GM18907 (cell line): Measurements from ENCODE around the gene ZNF480.
"Not testable (repeated sequence)": the region's sequence is repeated elsewhere in the genome, so short reads cannot be mapped to it uniquely, and the experiment has no call there.

Source experiments
- ATAC-seq: cut with Tn5 transposase; IDR thresholded peaks from one replicate; pipeline ENCODE4 v1.9.1; 2021; ENCODE audit warnings: mild to moderate bottlenecking, moderate library complexity; ENCODE audit not compliant: unreplicated experiment

ZNF480 gene

DNA sequence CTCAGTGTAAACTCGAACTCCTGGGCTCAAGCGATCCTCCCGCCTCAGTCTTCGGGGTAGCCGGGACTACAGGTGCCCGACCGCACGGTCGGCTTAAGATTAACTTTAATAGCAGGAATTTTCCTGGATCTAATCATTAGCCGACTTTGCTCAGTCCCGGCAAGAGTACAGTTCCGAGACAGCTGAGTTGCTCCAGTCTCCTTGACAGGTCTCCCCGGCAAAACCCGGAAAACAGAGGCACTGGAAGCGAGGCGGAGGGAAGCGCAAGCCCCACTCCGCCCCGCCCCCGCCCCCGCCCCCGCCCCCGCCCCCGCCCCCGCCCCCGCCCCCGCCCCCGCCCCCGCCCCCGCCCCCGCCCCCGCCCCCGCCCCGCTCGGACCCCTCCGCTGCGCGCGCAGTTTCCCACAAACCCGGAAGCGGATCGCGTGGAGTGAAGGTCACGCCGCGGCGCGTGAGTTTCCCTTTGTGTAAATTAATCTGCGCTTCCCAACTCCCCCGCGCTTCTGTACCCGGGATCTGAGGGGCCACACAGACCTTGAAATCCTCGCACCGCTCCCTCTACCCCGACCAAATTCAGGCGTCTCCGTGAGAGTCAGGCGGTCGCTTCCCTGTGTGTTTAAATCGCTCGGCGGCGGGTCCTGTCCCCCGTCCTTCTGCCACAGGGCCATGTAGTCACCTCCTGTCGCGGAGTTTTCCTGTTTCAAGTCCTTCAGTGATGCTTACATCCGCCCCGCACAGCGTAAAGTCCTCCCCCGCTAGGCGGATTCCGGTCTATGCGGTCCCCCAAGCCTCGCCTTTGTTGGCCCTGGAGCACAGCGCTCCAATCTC lies at the start of gene ZNF480:
TSS of gene ZNF480 (plus strand) at position 397 of the 828 bp plus-strand sequence. CDS start 3,244 bp downstream, outside the sequence.
- ATAC-seq, result peak; percentile 61

GRCh38 chr19:52248241-52248640 lies 48.7 kb upstream of the ZNF480 start:
- no peak for ATAC-seq

DNA sequence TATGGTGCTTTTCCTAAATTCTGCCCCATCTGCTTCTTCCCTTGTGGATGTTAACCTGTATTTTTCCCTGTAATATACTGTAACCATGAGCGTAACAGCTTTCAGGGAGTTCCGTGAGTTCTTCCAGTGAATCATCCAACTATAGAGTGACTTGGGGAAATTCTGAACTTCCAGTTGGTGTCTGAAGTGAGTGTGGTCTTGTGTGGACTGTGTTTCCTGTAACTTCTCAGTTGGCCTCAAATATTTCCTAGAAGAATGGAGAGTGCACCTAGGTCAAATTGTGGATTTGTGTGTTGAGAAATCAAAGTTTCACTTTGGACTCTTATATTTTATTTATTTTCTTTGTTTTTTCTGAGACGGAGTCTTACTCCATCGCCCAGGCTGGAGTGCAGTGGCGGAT lies 38.5 kb upstream of the ZNF480 start:
- no peak for ATAC-seq

- not testable (repeated sequence) for ATAC-seq
Measured at GRCh38 chr19:52265556-52265955, 31.4 kb upstream of the ZNF480 start.

DNA sequence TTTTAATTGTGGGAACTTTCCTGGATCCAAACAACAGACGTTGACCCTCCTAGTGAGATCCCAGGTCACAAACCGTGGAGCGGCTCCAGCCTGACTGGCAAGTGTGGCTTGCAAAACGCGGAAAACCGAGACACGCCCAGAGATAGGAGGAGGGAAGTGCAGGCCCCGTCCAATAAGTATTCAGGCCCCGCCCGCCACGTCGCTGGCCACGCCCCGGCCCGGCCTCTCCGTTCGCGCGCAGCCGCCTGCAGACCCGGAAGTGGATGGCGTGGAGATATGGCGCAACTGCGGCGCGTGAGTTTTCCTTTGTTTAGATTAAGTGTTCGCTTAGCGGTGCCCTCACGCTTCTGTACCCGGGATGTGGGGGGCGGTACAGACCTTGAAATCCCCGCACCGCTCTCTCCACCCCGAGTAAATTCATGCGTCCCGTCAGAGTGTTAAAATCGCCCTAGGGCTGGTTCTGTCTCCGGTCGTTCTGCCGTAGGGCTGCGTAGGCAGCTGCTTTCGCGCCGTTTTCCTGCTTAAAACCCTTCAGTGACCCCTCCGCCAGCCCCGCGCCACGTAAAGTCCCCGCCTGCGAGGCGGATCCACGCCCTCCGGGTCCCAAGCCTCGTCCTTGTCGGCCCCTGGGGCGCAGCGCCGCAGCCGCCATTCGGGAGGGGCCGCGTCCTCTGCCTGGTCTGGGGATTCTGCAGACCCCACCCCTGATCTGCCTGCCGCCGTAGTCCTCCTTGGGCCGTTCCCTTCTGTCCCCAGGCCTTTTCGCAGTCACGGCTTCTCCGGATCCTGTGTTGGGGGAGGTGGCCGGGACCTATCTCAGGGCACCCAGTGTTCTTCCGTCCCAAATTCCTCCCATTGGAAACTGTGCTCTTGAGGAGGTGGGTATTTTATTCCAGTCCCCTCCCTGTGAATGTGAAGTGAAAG lies 27.4 kb upstream of the ZNF480 start, which contains the start of gene ZNF766:
TSS of gene ZNF766 (plus strand) at position 250 of the 924 bp plus-strand sequence. CDS start at position 277, 27 bp downstream.
- peak; percentile 91 for ATAC-seq

DNA sequence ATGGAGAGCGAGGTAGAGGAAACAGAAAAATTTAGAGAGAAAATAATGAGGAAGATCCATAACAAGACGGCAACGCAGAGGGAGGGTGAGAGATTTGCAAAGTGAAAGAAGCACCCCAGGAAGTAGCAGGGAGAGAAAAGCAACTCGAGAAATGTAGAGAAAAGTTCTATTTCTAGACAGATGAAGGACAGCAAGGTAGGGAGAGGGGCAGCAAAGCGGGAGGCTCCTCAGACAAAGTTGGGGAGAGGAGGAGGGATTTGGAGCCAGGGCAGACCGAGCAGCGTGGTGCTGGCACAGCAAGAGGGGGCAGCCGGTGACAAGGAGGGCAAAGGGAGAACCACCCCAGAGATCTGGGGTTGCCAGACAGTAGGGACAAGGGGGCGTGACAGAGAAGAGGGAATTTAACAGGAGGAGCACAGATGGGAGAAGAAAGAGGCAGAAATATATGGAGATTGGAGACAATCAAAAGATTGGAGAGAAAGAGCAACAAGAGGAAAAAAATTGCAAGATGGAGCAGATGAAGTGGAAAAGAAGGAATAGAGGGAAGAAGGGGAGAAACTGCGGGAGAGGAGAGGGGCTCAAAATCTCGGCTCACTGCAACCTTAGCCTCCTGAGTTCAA lies 26.6 kb upstream of the ZNF480 start:
- ATAC-seq, result no peak

GRCh38 chr19:52273301-52273700 lies 23.7 kb upstream of the ZNF480 start:
- ATAC-seq, result no peak

DNA sequence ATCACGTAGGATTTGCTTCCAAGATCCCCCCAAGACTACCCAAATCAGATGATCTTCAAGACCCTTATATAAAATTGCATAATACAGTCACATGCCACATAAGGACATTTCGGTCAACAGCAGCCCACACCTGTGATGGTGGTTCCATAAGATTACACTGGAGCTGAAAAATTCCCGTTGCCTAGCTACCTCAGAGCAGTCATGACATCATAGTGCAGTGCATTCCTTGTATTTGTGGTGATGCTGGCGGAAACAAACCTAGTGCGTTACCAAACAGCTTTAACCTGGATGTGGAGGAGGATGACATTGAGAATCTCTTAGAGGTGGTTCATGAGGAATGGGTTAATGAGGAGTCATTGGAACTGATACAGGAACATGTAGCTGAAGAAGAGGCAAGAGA lies 22.8 kb upstream of the ZNF480 start:
- ATAC-seq, result no peak

GRCh38 chr19:52275988-52276387 lies 21.0 kb upstream of the ZNF480 start:
- ATAC-seq, result no peak

DNA sequence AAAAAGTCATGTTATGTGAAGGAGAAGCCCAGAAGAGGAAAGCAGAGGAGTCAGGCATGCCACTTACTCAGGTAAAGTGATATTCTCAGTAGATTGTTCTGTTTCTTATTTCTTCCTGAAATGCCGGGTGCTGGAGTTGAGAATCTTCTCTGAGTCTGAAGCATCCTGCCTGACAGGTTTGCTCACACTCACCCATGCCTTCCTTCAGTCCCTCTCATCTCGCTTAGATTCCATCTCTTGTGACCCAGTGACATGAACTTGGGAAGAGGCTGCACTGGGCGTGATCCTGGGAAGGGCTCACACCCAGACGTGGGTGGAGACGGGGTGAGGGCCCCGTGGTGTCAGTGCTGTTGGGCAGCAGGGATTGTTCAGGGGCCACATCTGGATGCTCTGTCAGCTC lies 19.5 kb upstream of the ZNF480 start:
- ATAC-seq, result no peak

- ATAC-seq, result no peak
Measured at GRCh38 chr19:52286256-52286655, 10.7 kb upstream of the ZNF480 start.

GRCh38 chr19:52291781-52292180 lies 5.2 kb upstream of the ZNF480 start:
- no peak for ATAC-seq

DNA sequence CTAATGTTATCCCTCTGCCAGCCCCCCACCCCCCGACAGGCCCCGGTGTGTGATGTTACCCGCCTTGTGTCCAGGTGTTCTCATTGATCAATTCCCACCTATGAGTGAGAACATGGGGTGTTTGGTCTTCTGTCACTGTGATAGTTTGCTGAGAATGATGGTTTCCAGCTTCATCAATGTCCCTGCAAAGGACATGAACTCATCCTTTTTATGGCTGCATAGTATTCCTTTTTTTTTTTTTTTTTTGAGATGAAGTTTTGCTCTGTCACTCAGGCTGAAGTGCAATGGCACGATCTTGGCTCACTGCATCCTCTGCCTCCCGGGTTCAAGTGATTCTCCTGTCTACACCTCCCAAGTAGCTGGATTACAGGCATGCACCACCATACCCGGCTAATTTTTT lies 4.0 kb upstream of the ZNF480 start:
- ATAC-seq, result not testable (repeated sequence)

DNA sequence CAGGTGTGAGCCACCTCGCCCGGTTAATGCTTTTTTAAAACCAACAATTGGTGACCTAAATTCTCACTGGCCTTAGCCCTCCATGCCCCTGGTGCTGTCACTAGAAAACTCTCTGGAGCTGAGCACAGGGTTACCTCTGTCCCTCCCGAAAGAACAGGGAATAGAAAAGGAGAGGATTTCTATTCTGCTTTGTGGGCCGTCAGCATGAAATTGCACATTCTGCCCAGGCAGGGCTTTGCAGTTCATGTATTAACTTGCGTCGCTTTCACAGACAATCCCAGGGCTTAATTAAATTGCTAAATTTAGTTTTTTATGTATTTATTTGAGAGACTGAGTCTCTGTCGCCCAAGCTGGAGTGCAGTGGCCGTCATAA lies 583 bp upstream of the ZNF480 start:
- ATAC-seq, result no peak

DNA sequence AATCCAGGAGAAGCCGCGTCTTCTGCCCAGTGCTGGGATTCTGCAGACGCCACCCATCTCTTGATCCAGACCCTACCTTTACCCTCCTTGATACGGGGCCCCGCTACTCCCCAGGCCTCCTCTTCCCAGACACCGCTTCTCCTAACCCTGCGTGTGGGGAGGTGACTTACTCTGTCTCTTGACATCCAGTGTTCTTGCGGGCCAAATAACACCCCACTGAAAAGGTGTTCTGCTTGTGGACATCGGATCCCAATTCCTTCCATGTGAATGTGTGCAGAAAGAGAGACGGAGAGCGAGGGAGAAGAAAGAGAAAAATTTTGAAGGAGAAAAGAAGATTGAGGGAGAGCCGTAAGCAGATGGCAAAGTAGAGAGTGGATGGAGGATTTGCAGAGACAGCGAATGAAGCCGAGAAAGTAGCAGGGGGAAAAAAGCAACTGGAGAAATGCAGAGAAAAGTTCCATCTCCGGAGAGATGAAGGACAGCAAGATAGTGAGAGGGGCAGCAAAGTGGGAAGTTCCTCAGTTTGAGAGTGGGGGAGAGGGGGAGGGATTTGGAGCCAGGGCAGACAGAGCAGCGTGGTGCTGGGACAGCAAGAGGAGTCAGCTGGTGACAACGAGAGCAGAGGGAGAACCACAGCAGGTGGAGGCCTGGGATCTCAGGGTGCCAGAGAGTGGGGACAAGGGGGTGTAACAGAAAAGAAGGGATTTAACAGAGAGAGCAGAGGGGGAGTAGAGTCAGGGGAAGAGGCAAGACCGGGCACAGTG lies 814 bp downstream of the ZNF480 start:
- ATAC-seq, result peak; percentile 15

- no peak for ATAC-seq
Measured at GRCh38 chr19:52307275-52307674, 10.3 kb downstream of the ZNF480 start.

- no peak for ATAC-seq
Measured at GRCh38 chr19:52322429-52322828, 25.5 kb downstream of the ZNF480 start.

DNA sequence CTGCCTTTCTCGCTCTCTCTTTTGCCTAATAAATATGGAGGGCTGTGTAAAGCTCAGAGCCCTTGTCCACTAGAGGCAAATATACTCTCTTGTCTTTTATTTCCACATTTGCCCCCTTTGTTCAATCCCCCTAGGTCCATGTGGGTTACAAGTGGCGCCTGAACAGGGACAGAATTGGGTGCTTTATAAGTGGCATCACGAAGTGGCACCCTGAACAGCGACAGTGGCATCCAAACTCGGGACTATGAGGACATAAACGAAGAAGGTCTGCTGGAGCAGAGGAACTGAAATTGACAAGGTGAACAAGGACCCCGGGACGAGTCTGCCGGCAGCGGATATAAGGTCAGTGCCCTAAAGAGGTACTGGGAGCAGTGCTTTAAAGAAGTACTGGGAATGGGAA lies 34.8 kb downstream of the ZNF480 start:
- ATAC-seq, result no peak

DNA sequence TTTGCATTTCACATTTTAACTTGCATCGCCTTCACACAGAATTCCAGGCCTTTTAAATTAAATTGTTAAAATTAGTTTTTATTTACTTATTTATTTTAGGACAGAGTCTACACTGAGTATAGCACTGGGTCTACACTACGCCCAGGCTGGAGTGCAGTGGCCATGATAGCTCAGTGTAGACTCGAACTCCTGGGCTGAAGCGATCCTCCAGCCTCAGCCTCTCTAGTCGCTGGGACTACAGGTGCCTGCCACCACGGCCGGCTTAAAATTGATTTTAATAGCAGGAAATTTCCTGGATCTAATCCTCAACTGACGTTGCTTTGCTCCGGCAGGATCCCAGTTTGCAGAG lies 38.8 kb downstream of the ZNF480 start:
- peak; percentile 24 for ATAC-seq

- peak; percentile 75 for ATAC-seq
Measured at GRCh38 chr19:52336117-52336790, 39.3 kb downstream of the ZNF480 start, which contains the start of gene ZNF610. Gene ZNF610 (plus strand): TSS chr19:52336243. CDS start chr19:52349173, 12,930 bp downstream.
